ENCODE data around the gene SV2A.
"Not testable (repeated sequence)": the region's sequence is repeated elsewhere in the genome, so short reads cannot be mapped to it uniquely, and the experiment has no call there.

SV2A gene

GRCh38 chr1:149860271-149860670, 57.4 kb downstream of the SV2A start:
- H3K4me3 ChIP-seq (ENCODE audit: low read length); H3K36me3 ChIP-seq (ENCODE audit: control insufficient read depth, insufficient read depth, low read length, severe bottlenecking); H3K27me3 ChIP-seq (replicated peaks; ENCODE audit: control insufficient read depth, insufficient read depth, low read length); DNase-seq (ENCODE audit: low read depth); H3K9ac ChIP-seq (ENCODE audit: low read length); H3K9me3 ChIP-seq (ENCODE audit: control insufficient read depth, low read length); H3K4me1 ChIP-seq (ENCODE audit: control insufficient read depth, insufficient read depth, low read length): not testable (repeated sequence)

Measured in adipocyte (in vitro differentiated cells).